OCI-LY7 (cell line): ENCODE data around the gene FOXN3. TPM values are rescaled to one million over a fixed set of nuclear protein-coding genes. Genes with fewer than 3 reads are reported as not detected.

Experiments
- BruUV-seq: library from RNA; stranded (reverse); fragments of 400-500 nt; replicated peaks from 2 replicates; lab custom pipeline; 2021; lab: Mats Ljungman, UMichigan
- CTCF ChIA-PET: fragments of 300-600 bp; sonication (Branson Sonifier 250); formaldehyde crosslinking; loops from one replicate; lab custom pipeline; 2022; ENCODE audit warnings: antibody characterized with exemption; ENCODE audit not compliant: unreplicated experiment; lab: Charles Lee
- POLR2A ChIA-PET: fragments of 300-600 bp; sonication (Branson Sonifier 250); formaldehyde crosslinking; loops from one replicate; lab custom pipeline; 2022; ENCODE audit warnings: antibody characterized with exemption; lab: Charles Lee
- DNase-seq: peaks from one replicate; pipeline ENCODE4 v3.0.0-alpha.2; 2015; ENCODE audit warnings: low spot score
- H2AFZ ChIP-seq: fragments of 200-600 bp; sonication (generic), shearing (Covaris generic); 2 replicates; pipeline ENCODE4 v1.6.1; 2014; ENCODE audit warnings: mild to moderate bottlenecking, antibody characterized with exemption, low read length, moderate library complexity
- H3K27ac ChIP-seq: fragments of 200-600 bp; sonication (generic); 2 replicates; pipeline ENCODE4 v1.5.1; 2014; ENCODE audit warnings: mixed run types, low read depth, mild to moderate bottlenecking, moderate library complexity, low read length, inconsistent platforms; ENCODE audit not compliant: poor library complexity, severe bottlenecking
- H3K36me3 ChIP-seq: fragments of 200-600 bp; sonication (generic); 2 replicates; pipeline ENCODE4 v1.6.1; 2014; ENCODE audit warnings: mild to moderate bottlenecking, antibody characterized with exemption, low read length, moderate library complexity, mixed read lengths; ENCODE audit not compliant: insufficient read depth
- H3K4me1 ChIP-seq: fragments of 200-600 bp; sonication (generic); 2 replicates; pipeline ENCODE4 v1.5.1; 2014; ENCODE audit warnings: mild to moderate bottlenecking, low read length; ENCODE audit not compliant: insufficient read depth, poor library complexity, severe bottlenecking
- H3K4me2 ChIP-seq: fragments of 200-600 bp; sonication (generic); 2 replicates; pipeline ENCODE4 v1.6.1; 2014; ENCODE audit warnings: mild to moderate bottlenecking, low read length
- H3K4me3 ChIP-seq: fragments of 200-600 bp; sonication (generic); 2 replicates; pipeline ENCODE4 v1.5.1; 2014; ENCODE audit warnings: mild to moderate bottlenecking, low read depth, low read length; ENCODE audit not compliant: poor library complexity, severe bottlenecking
- H3K79me2 ChIP-seq: fragments of 200-600 bp; sonication (generic); 2 replicates; pipeline ENCODE4 v1.6.1; 2016; ENCODE audit warnings: low read depth, mild to moderate bottlenecking, low read length, moderate library complexity, mixed read lengths; ENCODE audit not compliant: insufficient read depth
- H3K9me2 ChIP-seq: fragments of 200-600 bp; sonication (generic); 2 replicates; pipeline ENCODE4 v1.6.1; 2016; ENCODE audit warnings: mild to moderate bottlenecking, low read length, mixed read lengths; ENCODE audit not compliant: insufficient read depth
- H3K9me3 ChIP-seq: fragments of 200-600 bp; sonication (generic); 2 replicates; pipeline ENCODE4 v1.6.1; 2014; ENCODE audit warnings: mild to moderate bottlenecking, mixed run types, low read length, mixed read lengths
- H4K20me1 ChIP-seq: fragments of 200-600 bp; sonication (generic); 2 replicates; pipeline ENCODE4 v1.6.1; 2014; ENCODE audit warnings: mild to moderate bottlenecking, antibody characterized with exemption, low read length, moderate library complexity, mixed read lengths; ENCODE audit not compliant: insufficient read depth
- EZH2phosphoT487 ChIP-seq: fragments of 200-600 bp; sonication (generic); IDR thresholded peaks from 2 replicates; pipeline ENCODE4 v1.6.1; 2018; ENCODE audit warnings: low read depth, borderline replicate concordance, mild to moderate bottlenecking, mixed run types, antibody characterized with exemption, low read length, moderate library complexity, mixed read lengths
- intact Hi-C: fragments of 100-400 bp; cut with micrococcal nuclease; formaldehyde crosslinking; loops from one replicate; pipeline ENCODE4 v1.10.0; 2022; ENCODE audit not compliant: unreplicated experiment
- total RNA-seq, 2 experiments: library from RNA; depleted of rRNA in 1 of 2; stranded (reverse); fragments of >200 nt in 1 of 2; shearing (Covaris generic) in 1 of 2; gene quantifications; 2 replicates each; pipeline ENCODE4 v1.2.3, GENCODE V29; 2014 to 2022
- TF ChIP-seq, protein P1 (sequence below): fragments of 200-600 bp; sonication (generic); conservative IDR thresholded peaks from 2 replicates; pipeline ENCODE4 v1.5.1; 2014; ENCODE audit warnings: mild to moderate bottlenecking, antibody characterized with exemption, low read length, moderate library complexity, mixed read lengths

Gene FOXN3
- total RNA-seq, 2 experiments from 2014 or later: 77.7 to 102 TPM

DNA sequence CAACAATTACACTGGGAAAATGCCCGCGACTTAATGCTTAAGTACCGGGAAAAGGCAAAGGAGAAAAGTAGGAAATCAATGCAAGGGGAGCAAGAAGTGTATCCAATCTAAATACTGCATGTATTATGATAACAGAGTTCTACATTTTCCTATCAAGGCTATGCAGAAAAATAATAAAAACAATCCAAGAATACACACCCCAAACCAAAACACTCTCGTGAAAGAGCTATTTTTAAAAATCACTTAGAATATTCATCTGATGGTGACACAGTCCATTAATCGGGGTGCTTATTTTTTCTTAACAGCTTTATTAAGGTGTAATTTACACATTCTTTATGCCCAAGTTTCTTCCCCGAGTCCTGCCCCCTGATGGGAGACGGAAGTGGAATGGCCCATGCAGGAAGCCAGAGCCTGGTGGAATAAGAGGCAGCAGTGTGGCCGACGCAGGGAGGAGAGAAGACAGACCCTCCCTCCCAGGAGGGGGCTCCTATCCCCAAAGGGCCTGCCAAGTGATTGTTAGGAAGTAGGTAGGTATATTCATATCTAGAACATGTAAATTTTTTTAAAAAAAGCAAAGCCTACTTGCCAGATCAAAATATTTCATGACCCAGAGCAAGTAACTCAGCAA lies 174.3 kb downstream of the FOXN3 start:
- Histone ChIP-seq H3K27ac (no peak overlapping the region), H3K9me2 (no peaks in the 10 kb centered on the region), H3K79me2 (peaks cover 7% of the 10 kb centered on the region; the same call in 1 of the 2 replicates), H2AFZ (no peak overlapping the region), H3K9me3 (no peaks in the 10 kb centered on the region), H3K36me3 (no peaks in the 10 kb centered on the region; the same call in 1 of the 2 replicates), H3K4me3 (no peak overlapping the region), H3K4me2 (peak overlapping the region; percentile 24; the same call in 1 of the 2 replicates), H4K20me1 (peaks cover 3% of the 10 kb centered on the region; the same call in 1 of the 2 replicates), H3K4me1 (peaks cover 31% of the 10 kb centered on the region)
- DNase-seq: no peak
- TF ChIP-seq, protein P1, sequence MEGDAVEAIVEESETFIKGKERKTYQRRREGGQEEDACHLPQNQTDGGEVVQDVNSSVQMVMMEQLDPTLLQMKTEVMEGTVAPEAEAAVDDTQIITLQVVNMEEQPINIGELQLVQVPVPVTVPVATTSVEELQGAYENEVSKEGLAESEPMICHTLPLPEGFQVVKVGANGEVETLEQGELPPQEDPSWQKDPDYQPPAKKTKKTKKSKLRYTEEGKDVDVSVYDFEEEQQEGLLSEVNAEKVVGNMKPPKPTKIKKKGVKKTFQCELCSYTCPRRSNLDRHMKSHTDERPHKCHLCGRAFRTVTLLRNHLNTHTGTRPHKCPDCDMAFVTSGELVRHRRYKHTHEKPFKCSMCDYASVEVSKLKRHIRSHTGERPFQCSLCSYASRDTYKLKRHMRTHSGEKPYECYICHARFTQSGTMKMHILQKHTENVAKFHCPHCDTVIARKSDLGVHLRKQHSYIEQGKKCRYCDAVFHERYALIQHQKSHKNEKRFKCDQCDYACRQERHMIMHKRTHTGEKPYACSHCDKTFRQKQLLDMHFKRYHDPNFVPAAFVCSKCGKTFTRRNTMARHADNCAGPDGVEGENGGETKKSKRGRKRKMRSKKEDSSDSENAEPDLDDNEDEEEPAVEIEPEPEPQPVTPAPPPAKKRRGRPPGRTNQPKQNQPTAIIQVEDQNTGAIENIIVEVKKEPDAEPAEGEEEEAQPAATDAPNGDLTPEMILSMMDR: no peak; the same call in 1 of the 2 replicates
- TF ChIP-seq EZH2phosphoT487: no peak
- intact Hi-C loops: no loop called here
- ChIA-PET CTCF (no interaction called here), POLR2A (interaction anchor here (0.7 kb wide), 1 partner anchor 62 kb away, joined by 3 read pairs; no protein-coding TSS in a partner anchor)
- no TSS peak for BruUV-seq

DNA sequence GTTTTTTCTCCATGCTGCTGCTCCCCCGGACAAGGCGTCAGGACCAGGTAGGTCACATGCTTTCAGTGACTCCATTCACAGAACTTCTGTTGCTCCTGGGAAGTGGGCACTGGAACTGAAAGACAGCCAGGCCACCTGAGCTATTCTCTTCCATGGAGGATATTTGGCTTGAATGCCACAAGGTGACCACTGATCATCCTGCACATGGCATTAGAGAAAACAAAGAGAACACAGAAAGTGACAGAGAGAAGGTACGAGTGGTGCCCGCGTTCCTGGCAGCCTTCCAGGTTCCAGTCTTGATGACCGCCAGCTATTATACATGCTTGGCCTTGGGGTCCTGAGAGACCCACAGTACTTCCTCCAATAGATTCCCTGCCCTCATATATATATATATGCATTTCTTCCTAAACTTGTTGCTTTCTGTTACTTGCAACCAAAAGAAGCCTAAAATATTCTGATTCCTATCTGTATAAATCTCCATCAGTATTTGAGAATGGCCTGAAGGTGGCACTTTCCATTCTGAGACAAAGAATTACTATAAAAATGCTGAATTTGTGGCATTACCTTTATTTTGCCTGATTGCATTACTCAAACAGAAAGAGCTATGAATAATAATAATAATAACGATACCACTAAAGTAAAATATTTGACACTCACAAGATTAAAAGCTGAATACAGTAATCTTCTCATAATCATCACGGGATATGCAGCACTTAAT lies 174.9 kb downstream of the FOXN3 start:
- Histone ChIP-seq H3K4me2 (no peak overlapping the region), H3K36me3 (no peaks in the 10 kb centered on the region; the same call in 1 of the 2 replicates), H3K4me3 (no peak overlapping the region), H3K27ac (no peak overlapping the region), H3K9me2 (no peaks in the 10 kb centered on the region), H3K79me2 (peaks cover 7% of the 10 kb centered on the region; the same call in 1 of the 2 replicates), H3K4me1 (peaks cover 31% of the 10 kb centered on the region), H2AFZ (no peak overlapping the region), H3K9me3 (no peaks in the 10 kb centered on the region), H4K20me1 (peaks cover 3% of the 10 kb centered on the region; the same call in 1 of the 2 replicates)
- no peak for DNase-seq
- ChIA-PET CTCF (no interaction called here), POLR2A (interaction anchor here (0.7 kb wide), 1 partner anchor 63 kb away, joined by 3 read pairs; no protein-coding TSS in a partner anchor)
- no peak for TF ChIP-seq EZH2phosphoT487
- TF ChIP-seq, protein P1: peak; percentile 35; the same call in 1 of the 2 replicates
- intact Hi-C loops: no loop called here
- no TSS peak for BruUV-seq
